Trophoblast cell (in vitro differentiated cells and primary cell): ENCODE data around the gene DEAF1.

ENCODE experiments used
- DNase-seq, 2 donors: peaks; one replicate each; pipeline ENCODE4 v3.0.0-alpha.2; 2016
- H2AFZ ChIP-seq: 2 replicates; pipeline ENCODE4 v1.6.1; 2013; ENCODE audit warnings: low read length, moderate library complexity, mild to moderate bottlenecking; ENCODE audit not compliant: insufficient read depth, poor library complexity
- H2AK5ac ChIP-seq: 2 replicates; pipeline ENCODE4 v1.6.1; 2013; ENCODE audit warnings: mild to moderate bottlenecking, low read length
- H2BK120ac ChIP-seq: 2 replicates; pipeline ENCODE4 v1.6.1; 2013; ENCODE audit warnings: low read length, mild to moderate bottlenecking, moderate library complexity; ENCODE audit not compliant: insufficient read depth, poor library complexity
- H2BK12ac ChIP-seq: 2 replicates; pipeline ENCODE4 v1.6.1; 2013; ENCODE audit warnings: mild to moderate bottlenecking, low read length, moderate library complexity
- H2BK5ac ChIP-seq: 2 replicates; pipeline ENCODE4 v1.6.1; 2013; ENCODE audit warnings: low read length, low read depth, moderate library complexity, mild to moderate bottlenecking; ENCODE audit not compliant: poor library complexity
- H3K14ac ChIP-seq: 2 replicates; pipeline ENCODE4 v1.6.1; 2013; ENCODE audit warnings: mild to moderate bottlenecking, low read length
- H3K18ac ChIP-seq: 2 replicates; pipeline ENCODE4 v1.6.1; 2013; ENCODE audit warnings: mild to moderate bottlenecking, low read length
- H3K23ac ChIP-seq: 2 replicates; pipeline ENCODE4 v1.6.1; 2013; ENCODE audit warnings: low read length
- H3K27ac ChIP-seq: 2 replicates; pipeline ENCODE4 v1.5.1; 2013; ENCODE audit warnings: low read depth, mild to moderate bottlenecking, inconsistent platforms, low read length, moderate library complexity
- H3K27me3 ChIP-seq: 2 replicates; pipeline ENCODE4 v1.6.1; 2013; ENCODE audit warnings: inconsistent platforms, mild to moderate bottlenecking, low read length, moderate library complexity; ENCODE audit not compliant: insufficient read depth
- H3K36me3 ChIP-seq, 2 experiments: 1 replicate in 1 of 2; 2 replicates in 1 of 2; pipeline ENCODE4 v1.6.1; 2013; ENCODE audit warnings: low read length in 2 of 2, mild to moderate bottlenecking in 2 of 2, moderate library complexity in 1 of 2; ENCODE audit not compliant: insufficient read depth in 2 of 2, control insufficient read depth in 1 of 2
- H3K4ac ChIP-seq: 2 replicates; pipeline ENCODE4 v1.6.1; 2013; ENCODE audit warnings: low read depth, mild to moderate bottlenecking, low read length, moderate library complexity
- H3K4me1 ChIP-seq, 2 experiments: 1 replicate in 1 of 2; 2 replicates in 1 of 2; pipeline ENCODE4 v1.6.1; 2013; ENCODE audit warnings: low read length in 2 of 2, mild to moderate bottlenecking in 2 of 2, moderate library complexity in 1 of 2; ENCODE audit not compliant: insufficient read depth in 2 of 2, control insufficient read depth in 1 of 2
- H3K4me2 ChIP-seq: 2 replicates; pipeline ENCODE4 v1.6.1; 2013; ENCODE audit warnings: inconsistent platforms, mild to moderate bottlenecking, low read length, moderate library complexity
- H3K4me3 ChIP-seq: 2 replicates; pipeline ENCODE4 v1.5.1; 2013; ENCODE audit warnings: mild to moderate bottlenecking, low read depth, low read length, inconsistent platforms
- H3K79me1 ChIP-seq: one replicate; pipeline ENCODE4 v1.6.1; 2013; ENCODE audit warnings: low read length
- H3K79me2 ChIP-seq: 2 replicates; pipeline ENCODE4 v1.6.1; 2013; ENCODE audit warnings: low read length, mild to moderate bottlenecking; ENCODE audit not compliant: control insufficient read depth, insufficient read depth, poor library complexity
- H3K9ac ChIP-seq: 2 replicates; pipeline ENCODE4 v1.6.1; 2013; ENCODE audit warnings: mild to moderate bottlenecking, low read length
- H3K9me3 ChIP-seq: 2 replicates; pipeline ENCODE4 v1.6.1; 2013; ENCODE audit warnings: low read depth, mild to moderate bottlenecking, control low read depth, inconsistent platforms, low read length; ENCODE audit not compliant: insufficient read depth
- H4K12ac ChIP-seq: 2 replicates; pipeline ENCODE4 v1.6.1; 2013; ENCODE audit warnings: low read depth, mild to moderate bottlenecking, low read length, moderate library complexity
- H4K8ac ChIP-seq: 2 replicates; pipeline ENCODE4 v1.6.1; 2013; ENCODE audit warnings: low read depth, mild to moderate bottlenecking, low read length, moderate library complexity
- H4K91ac ChIP-seq: one replicate; pipeline ENCODE4 v1.6.1; 2013; ENCODE audit warnings: low read depth, mild to moderate bottlenecking, low read length, moderate library complexity
- WGBS: extraction: QIAGEN DNeasy Blood & Tissue Kit; methylation state at CpG from one replicate; pipeline ENCODE4 v1.1.7; 2013; ENCODE audit warnings: missing lambda C conversion rate; ENCODE audit not compliant: insufficient read length, insufficient coverage; ENCODE audit errors: extremely low coverage; 5-methylcytosine and 5-hydroxymethylcytosine counted together

Gene DEAF1

GRCh38 chr11:605286-606129 is 89.5 kb downstream of the DEAF1 start:
- Histone ChIP-seq H2AK5ac (no peak overlapping the region), H2BK12ac (no peak overlapping the region), H2AFZ (no peak overlapping the region), H3K4me3 (no peak overlapping the region), H2BK120ac (no peak overlapping the region), H3K4me2 (no peak overlapping the region), H2BK5ac (no peak overlapping the region), H3K36me3 (peaks cover 93 to 94% of the 10 kb centered on the region in 2 experiments), H3K4me1 (no peaks in the 10 kb centered on the region), H3K79me2 (no peaks in the 10 kb centered on the region), H3K27me3 (no peaks in the 10 kb centered on the region), H3K4ac (no peak overlapping the region), H3K79me1 (no peaks in the 10 kb centered on the region), H3K18ac (peak overlapping the region; percentile 6), H4K91ac (no peak overlapping the region), H3K9me3 (no peaks in the 10 kb centered on the region), H3K27ac (no peak overlapping the region), H3K9ac (no peak overlapping the region), H4K12ac (no peak overlapping the region), H3K14ac (no peak overlapping the region), H3K23ac (no peak overlapping the region), H4K8ac (no peak overlapping the region)
- no peak for DNase-seq
- no CpG with 5 or more reads among the region's 33 CpGs for WGBS

- no peak overlapping the region for H2BK12ac ChIP-seq
- H3K79me2 ChIP-seq, result no peaks in the 10 kb centered on the region
- no peak overlapping the region for H3K27ac ChIP-seq
- no peaks in the 10 kb centered on the region for H3K4me1 ChIP-seq
- H3K14ac ChIP-seq, result no peak overlapping the region
- no peak overlapping the region for H3K4me3 ChIP-seq
- H4K91ac ChIP-seq, result no peak overlapping the region
- H3K36me3 ChIP-seq, result peaks cover 87 to 90% of the 10 kb centered on the region in 2 experiments
- H4K12ac ChIP-seq, result no peak overlapping the region
- no CpG with 5 or more reads among the region's 13 CpGs for WGBS
- H3K23ac ChIP-seq, result no peak overlapping the region
- H2AK5ac ChIP-seq, result no peak overlapping the region
- H3K9me3 ChIP-seq, result no peaks in the 10 kb centered on the region
- H4K8ac ChIP-seq, result no peak overlapping the region
- no peak overlapping the region for H3K9ac ChIP-seq
- H3K18ac ChIP-seq, result no peak overlapping the region
- H3K79me1 ChIP-seq, result no peaks in the 10 kb centered on the region
- no peak overlapping the region for H3K4me2 ChIP-seq
- no peak overlapping the region for H2BK120ac ChIP-seq
- H2AFZ ChIP-seq, result no peak overlapping the region
- H3K4ac ChIP-seq, result no peak overlapping the region
- DNase-seq, result no peak
- no peaks in the 10 kb centered on the region for H3K27me3 ChIP-seq
- no peak overlapping the region for H2BK5ac ChIP-seq
These were observed 91.9 kb downstream of the DEAF1 start for GRCh38 chr11:603154-603553.

- Histone ChIP-seq H3K79me2 (no peaks in the 10 kb centered on the region), H2BK120ac (no peak overlapping the region), H2AFZ (no peak overlapping the region), H3K4ac (no peak overlapping the region), H2BK12ac (no peak overlapping the region), H3K79me1 (no peaks in the 10 kb centered on the region), H3K9me3 (peaks cover 2% of the 10 kb centered on the region), H3K27me3 (no peaks in the 10 kb centered on the region), H3K4me2 (no peak overlapping the region), H3K14ac (no peak overlapping the region), H4K8ac (no peak overlapping the region), H3K27ac (no peak overlapping the region), H3K4me1 (no peaks in the 10 kb centered on the region), H3K4me3 (no peak overlapping the region), H3K36me3 (peaks cover 87 to 89% of the 10 kb centered on the region in 2 experiments), H2AK5ac (no peak overlapping the region), H3K9ac (no peak overlapping the region), H3K23ac (no peak overlapping the region), H3K18ac (no peak overlapping the region), H4K91ac (no peak overlapping the region), H4K12ac (no peak overlapping the region), H2BK5ac (no peak overlapping the region)
- DNase-seq, result no peak
- WGBS, result no CpG with 5 or more reads among the region's 23 CpGs
These were observed 93.3 kb downstream of the DEAF1 start for GRCh38 chr11:601573-602245.

GRCh38 chr11:598005-598680 is 96.9 kb downstream of the DEAF1 start:
- H3K9me3 ChIP-seq, result peaks cover 2% of the 10 kb centered on the region
- no peak overlapping the region for H3K4ac ChIP-seq
- no peak overlapping the region for H2BK5ac ChIP-seq
- H2AK5ac ChIP-seq, result no peak overlapping the region
- no peak overlapping the region for H3K27ac ChIP-seq
- H3K79me1 ChIP-seq, result no peaks in the 10 kb centered on the region
- H3K14ac ChIP-seq, result no peak overlapping the region
- H3K4me3 ChIP-seq, result peak overlapping the region; percentile 25
- H3K18ac ChIP-seq, result no peak overlapping the region
- no peaks in the 10 kb centered on the region for H3K79me2 ChIP-seq
- H3K9ac ChIP-seq, result no peak overlapping the region
- no peaks in the 10 kb centered on the region for H3K27me3 ChIP-seq
- H2BK12ac ChIP-seq, result no peak overlapping the region
- no peak overlapping the region for H4K12ac ChIP-seq
- no peak for DNase-seq
- peaks cover 84 to 86% of the 10 kb centered on the region in 2 experiments for H3K36me3 ChIP-seq
- no peak overlapping the region for H2BK120ac ChIP-seq
- no peaks in the 10 kb centered on the region for H3K4me1 ChIP-seq
- no peak overlapping the region for H3K4me2 ChIP-seq
- H4K91ac ChIP-seq, result no peak overlapping the region
- no peak overlapping the region for H4K8ac ChIP-seq
- no peak overlapping the region for H3K23ac ChIP-seq
- no peak overlapping the region for H2AFZ ChIP-seq
- WGBS, result no CpG with 5 or more reads among the region's 30 CpGs
